Activated effector memory CD4-positive, alpha-beta T cell treated with Interleukin-2 at 50 U/mL for 16 hours (primary cell): Measurements from ENCODE around the gene CIAO2A.
"Not testable (repeated sequence)": the region's sequence is repeated elsewhere in the genome, so short reads cannot be mapped to it uniquely, and the experiment has no call there.

Experiments
- DNase-seq: peaks from one replicate; pipeline ENCODE4 v3.0.0-alpha.2; 2020

Gene CIAO2A

GRCh38 chr15:64070965-64071851, 22.4 kb downstream of the CIAO2A start:
- no peak for DNase-seq

GRCh38 chr15:64070106-64070505, 23.5 kb downstream of the CIAO2A start:
- no peak for DNase-seq

- DNase-seq = no peak
These were observed 25.5 kb downstream of the CIAO2A start for GRCh38 chr15:64068133-64068532.

- peak; percentile 44 for DNase-seq
These were observed 26.0 kb downstream of the CIAO2A start for GRCh38 chr15:64067564-64068030.

GRCh38 chr15:64066451-64066850, 27.2 kb downstream of the CIAO2A start:
- no peak for DNase-seq

GRCh38 chr15:64060716-64061115, 32.9 kb downstream of the CIAO2A start:
- no peak for DNase-seq

GRCh38 chr15:64059104-64059503, 34.5 kb downstream of the CIAO2A start:
- DNase-seq = not testable (repeated sequence)

GRCh38 chr15:64058279-64058678, 35.4 kb downstream of the CIAO2A start:
- no peak for DNase-seq

GRCh38 chr15:64053674-64054073, 40.0 kb downstream of the CIAO2A start:
- DNase-seq = not testable (repeated sequence)

GRCh38 chr15:64052925-64053491, 40.6 kb downstream of the CIAO2A start:
- no peak for DNase-seq

GRCh38 chr15:64051407-64052259, 42.0 kb downstream of the CIAO2A start:
- no peak for DNase-seq

- no peak for DNase-seq
These were observed 42.6 kb downstream of the CIAO2A start for GRCh38 chr15:64051093-64051402.

GRCh38 chr15:64050281-64051092, 43.2 kb downstream of the CIAO2A start:
- DNase-seq = no peak

GRCh38 chr15:64048781-64049460, 44.7 kb downstream of the CIAO2A start:
- no peak for DNase-seq

- DNase-seq = peak; percentile 61
These were observed 47.1 kb downstream of the CIAO2A start, which contains the start of gene DAPK2 for GRCh38 chr15:64046421-64047153. TSS of gene DAPK2 (minus strand) at chr15:64046485. CDS start at chr15:64040261, 6,224 bp downstream.

GRCh38 chr15:64045774-64046420, 47.7 kb downstream of the CIAO2A start:
- peak; percentile 18 for DNase-seq

- no peak for DNase-seq
These were observed 48.6 kb downstream of the CIAO2A start for GRCh38 chr15:64045101-64045435.

- no peak for DNase-seq
These were observed 49.1 kb downstream of the CIAO2A start for GRCh38 chr15:64044300-64045100.

- DNase-seq = no peak
These were observed 54.6 kb downstream of the CIAO2A start for GRCh38 chr15:64038878-64039610.
